GM23248 (cell line): ENCODE results near the gene LGI4.

Experiments
- EZH2 ChIP-seq: fragments of 200-600 bp; sonication (generic); IDR thresholded peaks from 2 replicates; pipeline ENCODE4 v1.6.1; 2018; ENCODE audit warnings: antibody characterized with exemption, mild to moderate bottlenecking; ENCODE audit not compliant: insufficient read depth, poor library complexity, severe bottlenecking
- EZH2phosphoT487 ChIP-seq: fragments of 200-600 bp; sonication (generic); IDR thresholded peaks from 2 replicates; pipeline ENCODE4 v1.6.1; 2018; ENCODE audit warnings: antibody characterized with exemption, moderate library complexity, mild to moderate bottlenecking, low read depth; ENCODE audit not compliant: insufficient read depth

DNA sequence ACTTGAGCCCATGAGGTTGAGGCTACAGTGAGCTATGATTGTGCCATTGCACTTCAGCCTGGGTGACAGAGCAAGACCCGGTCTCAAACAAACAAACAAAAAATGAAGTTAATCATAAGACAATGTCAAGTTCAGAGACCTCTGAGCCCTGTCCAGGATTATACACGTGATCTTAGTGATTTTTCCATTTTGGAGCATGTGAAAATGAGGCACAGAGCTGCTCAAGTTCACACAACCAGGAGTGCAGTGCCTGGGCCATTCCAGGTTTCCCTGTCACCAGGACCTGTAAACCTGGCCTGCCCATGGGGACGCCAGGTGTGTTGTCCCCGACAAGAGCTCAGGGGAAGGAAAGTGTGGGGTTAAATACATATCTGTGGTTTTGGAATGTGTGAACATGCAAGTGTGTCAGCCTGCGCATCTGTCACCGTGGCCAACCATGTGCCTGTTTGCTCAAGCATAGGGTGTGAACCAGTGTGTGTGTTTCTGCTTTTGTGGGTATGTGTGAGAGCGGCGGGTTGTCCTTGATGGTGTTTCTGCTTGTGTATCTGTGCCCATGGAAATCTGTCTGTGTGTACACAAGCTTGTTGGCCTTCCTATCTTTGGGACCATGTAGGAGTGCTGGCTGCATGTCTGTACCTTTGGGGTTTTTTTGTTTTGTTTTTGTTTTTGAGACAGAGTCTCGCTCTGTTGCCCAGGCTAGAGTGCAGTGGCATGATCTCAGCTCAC, 2.3 kb upstream of the LGI4 start:
- TF ChIP-seq EZH2phosphoT487, result no peak
- TF ChIP-seq EZH2, result no peak
